Adrenal gland (tissue), 12 donors: ENCODE results near the gene LRP1. TPM values are rescaled to one million over a fixed set of nuclear protein-coding genes. Genes with fewer than 3 reads are reported as not detected.

Experiments used
- DNase-seq, 7 donors: peaks; one replicate each; pipeline ENCODE4 v3.0.0-alpha.2; 2019 to 2020
- H3K27ac ChIP-seq, 5 donors: fragments of 200-600 bp; sonication (generic) in 4 of 5; 1 replicate in 3 of 5; 2 replicates in 2 of 5; pipeline versions ENCODE4 v1.5.1 to v1.8.0; 2016 to 2020; ENCODE audit warnings: mild to moderate bottlenecking in 1 of 5
- H3K27me3 ChIP-seq: fragments of 200-600 bp; 2 replicates; pipeline ENCODE4 v1.8.0; 2021
- H3K36me3 ChIP-seq, 2 donors: fragments of 200-600 bp; replicated peaks in 1 of 2; 1 replicate in 1 of 2; 2 replicates in 1 of 2; pipeline versions ENCODE4 v1.5.1 to v1.8.0; 2018 to 2022
- H3K4me1 ChIP-seq, 2 donors: fragments of 200-600 bp; replicated peaks in 1 of 2; 1 replicate in 1 of 2; 2 replicates in 1 of 2; pipeline versions ENCODE4 v1.5.1 to v1.8.0; 2018 to 2021
- H3K4me3 ChIP-seq, 4 donors: fragments of 200-600 bp; sonication (generic) in 3 of 4; one replicate each; pipeline ENCODE4 v1.5.1; 2016 to 2018
- H3K9me3 ChIP-seq, 3 donors: fragments of 200-600 bp; sonication (generic) in 1 of 3; replicated peaks in 1 of 3; 1 replicate in 2 of 3; 2 replicates in 1 of 3; pipeline versions ENCODE4 v1.5.1 to v1.8.0; 2016 to 2021
- POLR2A ChIP-seq, 2 donors: fragments of 450-650 bp; IDR thresholded peaks; one replicate each; pipeline ENCODE4 v1.6.1; 2017; ENCODE audit warnings: antibody characterized with exemption in 2 of 2, mild to moderate bottlenecking in 2 of 2, moderate library complexity in 1 of 2
- WGBS, 4 donors: extraction: QIAGEN DNeasy Blood & Tissue Kit in 2 of 4; methylation state at CpG; one replicate each; pipeline versions ENCODE4 v1.1.5 to v1.1.7; 2013 to 2017; 5-methylcytosine and 5-hydroxymethylcytosine counted together
- intact Hi-C, 2 donors: fragments of 100-400 bp; cut with DNase I; formaldehyde crosslinking; loops; one replicate each; pipeline versions ENCODE4 v1.14.1 to v1.15.0; 2022 to 2023
- polyA plus RNA-seq, 3 donors: library from polyadenylated mRNA; stranded (reverse); fragments of 200-250 nt in 2 of 3; fragments of 350-450 nt in 1 of 3; fragmentation: Illumina TruSeq in 1 of 3; extraction: RNeasy Lipid Tissue Mini Kit (QIAGEN cat#74804) in 1 of 3; gene quantifications; one replicate each; pipeline ENCODE4 v1.2.3, GENCODE V29; 2013 to 2014
- total RNA-seq, 9 donors: library from RNA; depleted of rRNA in 4 of 9; stranded (reverse); fragments of >200 nt in 4 of 9; fragments of 120-200 nt in 1 of 9; fragmentation: NEBNext Ultra II Directional in 1 of 9; extraction: Animal tissue kit (Norgen Biotek cat#: 25700) in 1 of 9; gene quantifications; one replicate each; pipeline versions ENCODE4 v1.1.0 to v1.2.4, GENCODE V29; 2013 to 2023
- TF ChIP-seq, protein P1 (sequence below), 6 experiments: fragments of 450-650 bp in 4 of 6; fragments of 200-600 bp in 2 of 6; sonication (generic) in 1 of 6; IDR thresholded peaks; 1 replicate in 5 of 6; 2 replicates in 1 of 6; pipeline versions ENCODE4 v1.5.1 to v1.8.0; 2016 to 2021; ENCODE audit warnings: antibody characterized with exemption in 6 of 6, mild to moderate bottlenecking in 2 of 6, moderate library complexity in 1 of 6
- donor health status: healthy with polysubstance abuse.
- donor health status: Bipolar disorder and iron deficiency.
- donor health status: DM: yes; HTN: yes; CAD: no.
- donor health status: DM: no; HTN: no; CAD: no.
- donor health status: DM: no; HTN: no; CAD: no.
- donor health status: DM: yes; HTN: yes; CAD: no.

Gene LRP1
- total and polyA plus RNA-seq, 12 donors = 18.4 to 307 (median 138) TPM

- Histone ChIP-seq H3K9me3 (no peaks in the 10 kb centered on the region), H3K27ac (no peak overlapping the region), H3K4me3 (no peak overlapping the region), H3K36me3 (peaks cover 0 to 99% of the 10 kb centered on the region in 2 donors), H3K4me1 (no peaks in the 10 kb centered on the region), H3K27me3 (no peaks in the 10 kb centered on the region)
- TF ChIP-seq POLR2A (IDR thresholded peaks at IDR 0.05) = no peak
- TF ChIP-seq, protein P1, sequence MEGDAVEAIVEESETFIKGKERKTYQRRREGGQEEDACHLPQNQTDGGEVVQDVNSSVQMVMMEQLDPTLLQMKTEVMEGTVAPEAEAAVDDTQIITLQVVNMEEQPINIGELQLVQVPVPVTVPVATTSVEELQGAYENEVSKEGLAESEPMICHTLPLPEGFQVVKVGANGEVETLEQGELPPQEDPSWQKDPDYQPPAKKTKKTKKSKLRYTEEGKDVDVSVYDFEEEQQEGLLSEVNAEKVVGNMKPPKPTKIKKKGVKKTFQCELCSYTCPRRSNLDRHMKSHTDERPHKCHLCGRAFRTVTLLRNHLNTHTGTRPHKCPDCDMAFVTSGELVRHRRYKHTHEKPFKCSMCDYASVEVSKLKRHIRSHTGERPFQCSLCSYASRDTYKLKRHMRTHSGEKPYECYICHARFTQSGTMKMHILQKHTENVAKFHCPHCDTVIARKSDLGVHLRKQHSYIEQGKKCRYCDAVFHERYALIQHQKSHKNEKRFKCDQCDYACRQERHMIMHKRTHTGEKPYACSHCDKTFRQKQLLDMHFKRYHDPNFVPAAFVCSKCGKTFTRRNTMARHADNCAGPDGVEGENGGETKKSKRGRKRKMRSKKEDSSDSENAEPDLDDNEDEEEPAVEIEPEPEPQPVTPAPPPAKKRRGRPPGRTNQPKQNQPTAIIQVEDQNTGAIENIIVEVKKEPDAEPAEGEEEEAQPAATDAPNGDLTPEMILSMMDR (IDR thresholded peaks at IDR 0.05) = no peak
- intact Hi-C loops = no loop called here
- 91 to 97% (median 96%) methylated on average over 8 to 17 of the region's 17 CpGs for WGBS, 4 donors
- DNase-seq = no peak
Measured at GRCh38 chr12:57198329-57198728, 70.0 kb downstream of the LRP1 start.

GRCh38 chr12:57199191-57199590, 70.9 kb downstream of the LRP1 start:
- WGBS, 4 donors = 83 to 97% (median 89%) methylated on average over 5 to 15 of the region's 15 CpGs
- no peaks in the 10 kb centered on the region for H3K27me3 ChIP-seq
- no peak overlapping the region for H3K27ac ChIP-seq
- TF ChIP-seq, protein P1 (IDR thresholded peaks at IDR 0.05) = no peak
- no peak for TF ChIP-seq POLR2A (IDR thresholded peaks at IDR 0.05)
- no peak overlapping the region for H3K4me3 ChIP-seq
- peaks cover 0 to 99% of the 10 kb centered on the region in 2 donors for H3K36me3 ChIP-seq
- intact Hi-C loops = no loop called here
- DNase-seq = no peak
- H3K4me1 ChIP-seq = no peaks in the 10 kb centered on the region
- H3K9me3 ChIP-seq = no peaks in the 10 kb centered on the region

GRCh38 chr12:57200497-57200896, 72.2 kb downstream of the LRP1 start:
- 93% methylated on average over 6 to 15 of the region's 15 CpGs; no CpG with 5 or more reads in 1 of the 4 donors for WGBS, 4 donors
- no peak overlapping the region for H3K27ac ChIP-seq
- H3K36me3 ChIP-seq = peaks cover 0 to 99% of the 10 kb centered on the region in 2 donors
- DNase-seq = no peak
- H3K4me1 ChIP-seq = no peaks in the 10 kb centered on the region
- no peak for TF ChIP-seq POLR2A (IDR thresholded peaks at IDR 0.05)
- TF ChIP-seq, protein P1 (IDR thresholded peaks at IDR 0.05) = no peak
- no peaks in the 10 kb centered on the region for H3K27me3 ChIP-seq
- no peak overlapping the region for H3K4me3 ChIP-seq
- no peaks in the 10 kb centered on the region for H3K9me3 ChIP-seq
- intact Hi-C loops = no loop called here

- WGBS, 4 donors = 73 to 88% (median 84%) methylated on average over 8 of the region's 8 CpGs
- H3K36me3 ChIP-seq = peaks cover 0 to 99% of the 10 kb centered on the region in 2 donors
Measured at GRCh38 chr12:57201219-57201618, 72.9 kb downstream of the LRP1 start.

More at GRCh38 chr12:57201219-57201618, 72.9 kb downstream of the LRP1 start:
- H3K27me3 ChIP-seq = no peaks in the 10 kb centered on the region
- no peak for DNase-seq
- no peaks in the 10 kb centered on the region for H3K4me1 ChIP-seq
- H3K4me3 ChIP-seq = no peak overlapping the region
- intact Hi-C loops = no loop called here
- H3K9me3 ChIP-seq = no peaks in the 10 kb centered on the region
- no peak overlapping the region for H3K27ac ChIP-seq
- TF ChIP-seq, protein P1 (IDR thresholded peaks at IDR 0.05) = no peak
